Cardiac muscle cell (in vitro differentiated cells and primary cell): ENCODE measurements around the gene ZACN. TPM values are rescaled to one million over a fixed set of nuclear protein-coding genes. Genes with fewer than 3 reads are reported as not detected.
A peak's percentile ranks its signal among the peaks of the same experiment; 100 is the strongest.
"Not testable (repeated sequence)": the region's sequence is repeated elsewhere in the genome, so short reads cannot be mapped to it uniquely, and the experiment has no call there.

Source experiments
- DNase-seq, 2 donors: peaks; one replicate each; pipeline versions ENCODE4 v3.0.0 to v3.0.0-alpha.2; 2010 to 2017; ENCODE audit warnings: low read depth in 1 of 2, low spot score in 1 of 2
- H3K27ac ChIP-seq: fragments of 200-600 bp; sonication (generic); 2 replicates; pipeline ENCODE4 v1.5.1; 2016
- H3K27me3 ChIP-seq: fragments of 200-600 bp; sonication (generic); 2 replicates; pipeline ENCODE4 v1.6.0; 2016; ENCODE audit warnings: control low read depth
- H3K36me3 ChIP-seq: fragments of 200-600 bp; sonication (generic); 2 replicates; pipeline ENCODE4 v1.5.1; 2016; ENCODE audit warnings: control low read depth
- H3K4me1 ChIP-seq: fragments of 200-600 bp; sonication (generic); 2 replicates; pipeline ENCODE4 v1.8.1; 2017; ENCODE audit warnings: low read depth, mild to moderate bottlenecking, mixed run types
- H3K4me3 ChIP-seq: fragments of 200-600 bp; sonication (generic); 2 replicates; pipeline ENCODE4 v1.5.1; 2016; ENCODE audit warnings: mild to moderate bottlenecking
- H3K9me3 ChIP-seq: fragments of 200-600 bp; sonication (generic); 2 replicates; pipeline ENCODE4 v1.5.1; 2017; ENCODE audit warnings: low read depth, mild to moderate bottlenecking, control low read depth
- CTCF ChIP-seq: IDR thresholded peaks from 2 replicates; pipeline ENCODE4 v1.5.1; 2012; ENCODE audit warnings: low read depth, mild to moderate bottlenecking, low read length
- polyA plus RNA-seq: library from polyadenylated mRNA; unstranded; fragments of >200 nt; fragmentation: Nextera tagmentation; extraction: Ambion mirVana; gene quantifications from 2 replicates; pipeline ENCODE4 v1.2.1, GENCODE V29; 2016
- total RNA-seq: library from RNA; depleted of rRNA; stranded (reverse); fragments of >200 nt; gene quantifications from 2 replicates; pipeline ENCODE4 v1.2.3, GENCODE V29; 2016

The ZACN gene
- total and polyA plus RNA-seq, 2 experiments from 2014 or later: 33.8 TPM; not detected in 1

GRCh38 chr17:76050538-76051467 lies 28.2 kb upstream of the ZACN start:
- no peak overlapping the region for H3K4me3 ChIP-seq
- H3K27me3 ChIP-seq: no peaks in the 10 kb centered on the region
- H3K4me1 ChIP-seq: peaks cover 12% of the 10 kb centered on the region
- no peak for TF ChIP-seq CTCF
- H3K9me3 ChIP-seq: no peaks in the 10 kb centered on the region
- no peak overlapping the region for H3K27ac ChIP-seq
- DNase-seq: no peak
- H3K36me3 ChIP-seq: peaks cover 54% of the 10 kb centered on the region

GRCh38 chr17:76051561-76051960 lies 27.4 kb upstream of the ZACN start:
- no peak for DNase-seq
- Histone ChIP-seq H3K27me3 (no peaks in the 10 kb centered on the region), H3K9me3 (no peaks in the 10 kb centered on the region), H3K27ac (no peak overlapping the region), H3K4me3 (no peak overlapping the region), H3K4me1 (peaks cover 12% of the 10 kb centered on the region), H3K36me3 (peaks cover 57% of the 10 kb centered on the region)
- no peak for TF ChIP-seq CTCF

- Histone ChIP-seq H3K4me1 (peaks cover 12% of the 10 kb centered on the region), H3K27me3 (no peaks in the 10 kb centered on the region), H3K36me3 (peaks cover 61% of the 10 kb centered on the region), H3K27ac (peak overlapping the region; percentile 87), H3K9me3 (no peaks in the 10 kb centered on the region), H3K4me3 (no peak overlapping the region)
- DNase-seq: peak; percentile 71 to 72
- TF ChIP-seq CTCF: no peak
Observed at GRCh38 chr17:76053246-76054111, 25.5 kb upstream of the ZACN start.

GRCh38 chr17:76054112-76054476 lies 24.9 kb upstream of the ZACN start:
- Histone ChIP-seq H3K36me3 (peaks cover 61% of the 10 kb centered on the region), H3K4me1 (peaks cover 12% of the 10 kb centered on the region), H3K27ac (peak overlapping the region; percentile 87), H3K27me3 (no peaks in the 10 kb centered on the region), H3K9me3 (no peaks in the 10 kb centered on the region), H3K4me3 (no peak overlapping the region)
- TF ChIP-seq CTCF: no peak
- no peak for DNase-seq

GRCh38 chr17:76056882-76057281 lies 22.1 kb upstream of the ZACN start:
- no peak for TF ChIP-seq CTCF
- Histone ChIP-seq H3K27ac (no peak overlapping the region), H3K9me3 (no peaks in the 10 kb centered on the region), H3K4me3 (no peak overlapping the region), H3K36me3 (peaks cover 63% of the 10 kb centered on the region), H3K27me3 (no peaks in the 10 kb centered on the region), H3K4me1 (peaks cover 12% of the 10 kb centered on the region)
- DNase-seq: no peak

GRCh38 chr17:76058264-76058663 lies 20.7 kb upstream of the ZACN start:
- peaks cover 68% of the 10 kb centered on the region for H3K36me3 ChIP-seq
- not testable (repeated sequence) for H3K27ac ChIP-seq, DNase-seq

More at GRCh38 chr17:76058264-76058663, 20.7 kb upstream of the ZACN start:
- not testable (repeated sequence) for H3K4me3 ChIP-seq, H3K4me1 ChIP-seq, H3K9me3 ChIP-seq, H3K27me3 ChIP-seq
